ENCODE measurements around the gene ARHGAP31. TPM values are rescaled to one million over a fixed set of nuclear protein-coding genes. Genes with fewer than 3 reads are reported as not detected.
"Not testable (repeated sequence)": the region's sequence is repeated elsewhere in the genome, so short reads cannot be mapped to it uniquely, and the experiment has no call there.

The ARHGAP31 gene
- total and polyA plus RNA-seq, 7 donors: 3.5 to 18.0 (median 11.0) TPM

- TF ChIP-seq POLR2A (IDR thresholded peaks at IDR 0.05): no peak
- TF ChIP-seq, protein P1, sequence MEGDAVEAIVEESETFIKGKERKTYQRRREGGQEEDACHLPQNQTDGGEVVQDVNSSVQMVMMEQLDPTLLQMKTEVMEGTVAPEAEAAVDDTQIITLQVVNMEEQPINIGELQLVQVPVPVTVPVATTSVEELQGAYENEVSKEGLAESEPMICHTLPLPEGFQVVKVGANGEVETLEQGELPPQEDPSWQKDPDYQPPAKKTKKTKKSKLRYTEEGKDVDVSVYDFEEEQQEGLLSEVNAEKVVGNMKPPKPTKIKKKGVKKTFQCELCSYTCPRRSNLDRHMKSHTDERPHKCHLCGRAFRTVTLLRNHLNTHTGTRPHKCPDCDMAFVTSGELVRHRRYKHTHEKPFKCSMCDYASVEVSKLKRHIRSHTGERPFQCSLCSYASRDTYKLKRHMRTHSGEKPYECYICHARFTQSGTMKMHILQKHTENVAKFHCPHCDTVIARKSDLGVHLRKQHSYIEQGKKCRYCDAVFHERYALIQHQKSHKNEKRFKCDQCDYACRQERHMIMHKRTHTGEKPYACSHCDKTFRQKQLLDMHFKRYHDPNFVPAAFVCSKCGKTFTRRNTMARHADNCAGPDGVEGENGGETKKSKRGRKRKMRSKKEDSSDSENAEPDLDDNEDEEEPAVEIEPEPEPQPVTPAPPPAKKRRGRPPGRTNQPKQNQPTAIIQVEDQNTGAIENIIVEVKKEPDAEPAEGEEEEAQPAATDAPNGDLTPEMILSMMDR (IDR thresholded peaks at IDR 0.05): no peak
- no peak for TF ChIP-seq EP300 (IDR thresholded peaks at IDR 0.05)
- no peak for TF ChIP-seq POLR2AphosphoS5 (IDR thresholded peaks at IDR 0.05)
- H3K4me1 ChIP-seq: peaks cover 0 to 6% (median 2%) of the 10 kb centered on the region in 4 donors
- no peaks in the 10 kb centered on the region for H3K36me3 ChIP-seq
- H3K4me3 ChIP-seq: no peak overlapping the region
- no peak overlapping the region for H3K27ac ChIP-seq
- no peaks in the 10 kb centered on the region for H3K9me3 ChIP-seq
- 24 to 76% methylated on average over 8 of the region's 8 CpGs for WGBS, 2 donors
- no peak for DNase-seq
- H3K27me3 ChIP-seq: no peaks in the 10 kb centered on the region
- intact Hi-C loops (cut with DNase I): no loop called here
These were observed 36.4 kb upstream of the ARHGAP31 start for GRCh38 chr3:119257654-119258410.

DNA sequence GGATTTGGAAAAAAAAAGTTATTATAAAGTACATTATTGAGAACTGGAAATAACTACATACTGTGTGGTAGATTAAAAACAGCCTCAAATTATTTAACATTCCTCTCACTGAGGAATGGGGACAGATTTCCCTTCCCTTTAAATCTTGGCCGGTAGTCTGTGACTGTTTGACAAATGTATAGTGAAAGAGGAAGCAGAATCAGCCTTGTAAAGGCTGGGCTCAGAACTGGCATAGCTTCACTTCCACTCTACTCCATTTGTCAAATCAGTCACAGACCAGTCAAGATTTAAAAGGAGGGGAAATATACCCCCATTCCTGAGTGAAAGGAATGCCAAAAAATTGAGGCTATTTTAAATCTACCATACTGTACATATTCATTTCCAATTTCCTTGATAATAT is 35.3 kb upstream of the ARHGAP31 start:
- no peak for DNase-seq
- peaks cover 0 to 6% (median 2%) of the 10 kb centered on the region in 4 donors for H3K4me1 ChIP-seq
- no peaks in the 10 kb centered on the region for H3K27me3 ChIP-seq
- no peak overlapping the region for H3K4me3 ChIP-seq
- no peak overlapping the region for H3K27ac ChIP-seq
- WGBS, 2 donors: 6 to 7% methylated on average over 1 of the region's 1 CpG
- H3K36me3 ChIP-seq: no peaks in the 10 kb centered on the region
- H3K9me3 ChIP-seq: no peaks in the 10 kb centered on the region
- TF ChIP-seq EP300 (IDR thresholded peaks at IDR 0.05) (no peak), POLR2AphosphoS5 (IDR thresholded peaks at IDR 0.05) (no peak), POLR2A (IDR thresholded peaks at IDR 0.05) (no peak)
- TF ChIP-seq, protein P1 (IDR thresholded peaks at IDR 0.05): no peak
- intact Hi-C loops (cut with DNase I): no loop called here

DNA sequence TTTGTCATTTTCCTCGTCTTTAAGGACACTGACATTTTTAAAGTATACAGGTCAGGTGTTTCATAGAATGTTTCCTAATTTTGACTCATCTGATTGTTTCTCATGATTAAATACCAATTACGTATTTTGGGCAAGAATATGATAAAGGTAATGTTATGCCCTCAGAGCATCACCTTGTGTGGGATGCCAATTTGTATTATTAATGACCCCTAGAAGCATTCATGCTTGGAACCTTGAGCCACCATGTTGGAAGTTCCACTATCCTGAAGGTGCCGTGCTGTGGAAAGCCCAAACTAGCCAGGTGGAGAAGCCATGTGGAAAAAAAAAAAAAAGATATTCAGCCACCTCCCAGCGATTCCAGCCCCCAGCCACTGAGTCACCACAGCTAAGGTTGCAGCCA is 34.4 kb upstream of the ARHGAP31 start:
- 96 to 97% methylated on average over 4 of the region's 4 CpGs for WGBS, 2 donors
- TF ChIP-seq, protein P1 (IDR thresholded peaks at IDR 0.05): no peak
- TF ChIP-seq POLR2AphosphoS5 (IDR thresholded peaks at IDR 0.05) (no peak), EP300 (IDR thresholded peaks at IDR 0.05) (no peak), POLR2A (IDR thresholded peaks at IDR 0.05) (no peak)
- no peaks in the 10 kb centered on the region for H3K9me3 ChIP-seq
- no peak for DNase-seq
- peaks cover 0 to 6% (median 2%) of the 10 kb centered on the region in 4 donors for H3K4me1 ChIP-seq
- no peak overlapping the region for H3K27ac ChIP-seq
- no peak overlapping the region for H3K4me3 ChIP-seq
- no peaks in the 10 kb centered on the region for H3K27me3 ChIP-seq
- intact Hi-C loops (cut with DNase I): no loop called here
- no peaks in the 10 kb centered on the region for H3K36me3 ChIP-seq

DNA sequence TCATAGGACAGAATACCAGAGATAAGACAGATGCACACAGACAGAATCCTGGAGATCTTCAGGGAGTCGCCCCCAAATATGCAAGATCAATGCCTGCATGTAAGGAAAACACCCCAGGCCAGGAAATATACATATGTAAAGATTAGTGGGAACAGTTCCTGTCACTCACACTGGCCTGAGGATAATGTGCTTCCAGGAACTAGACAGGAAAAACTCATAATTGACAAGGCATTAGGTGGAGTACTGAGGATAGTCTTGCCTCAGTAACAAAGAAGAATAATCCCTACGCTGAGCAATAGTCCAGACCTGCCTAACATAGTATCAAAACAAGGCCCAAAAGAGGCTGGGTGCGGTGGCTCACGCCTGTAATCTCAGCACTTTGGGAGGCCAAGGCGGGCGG is 33.1 kb upstream of the ARHGAP31 start:
- H3K4me3 ChIP-seq: no peak overlapping the region
- 73 to 78% methylated on average over 6 of the region's 6 CpGs for WGBS, 2 donors
- intact Hi-C loops (cut with DNase I): no loop called here
- TF ChIP-seq, protein P1 (IDR thresholded peaks at IDR 0.05): no peak
- no peak for TF ChIP-seq EP300 (IDR thresholded peaks at IDR 0.05)
- TF ChIP-seq POLR2A (IDR thresholded peaks at IDR 0.05): no peak
- no peak for TF ChIP-seq POLR2AphosphoS5 (IDR thresholded peaks at IDR 0.05)
- no peaks in the 10 kb centered on the region for H3K36me3 ChIP-seq
- no peak for DNase-seq
- no peaks in the 10 kb centered on the region for H3K9me3 ChIP-seq
- H3K4me1 ChIP-seq: peaks cover 0 to 6% (median 2%) of the 10 kb centered on the region in 4 donors
- H3K27me3 ChIP-seq: no peaks in the 10 kb centered on the region
- H3K27ac ChIP-seq: no peak overlapping the region

GRCh38 chr3:119270212-119270611 is 24.0 kb upstream of the ARHGAP31 start:
- intact Hi-C loops (cut with DNase I): loop anchor here (10.0 kb wide), 2 partner anchors 85 to 115 kb away; no protein-coding TSS in a partner anchor

More at GRCh38 chr3:119270212-119270611, 24.0 kb upstream of the ARHGAP31 start:
- not testable (repeated sequence) for H3K4me3 ChIP-seq, H3K4me1 ChIP-seq, H3K9me3 ChIP-seq, H3K27ac ChIP-seq, H3K36me3 ChIP-seq, DNase-seq, H3K27me3 ChIP-seq
- 80 to 84% methylated on average over 2 of the region's 2 CpGs for WGBS, 2 donors
